UCSD-AML1 (cell line): Measurements from ENCODE around the gene PREB.
"Not testable (repeated sequence)": the region's sequence is repeated elsewhere in the genome, so short reads cannot be mapped to it uniquely, and the experiment has no call there.

ENCODE experiments used
- DNase-seq: peaks from one replicate; lab custom pipeline; 2025; ENCODE audit not compliant: unreplicated experiment; lab: John Stamatoyannopoulos, UW

Gene PREB

DNA sequence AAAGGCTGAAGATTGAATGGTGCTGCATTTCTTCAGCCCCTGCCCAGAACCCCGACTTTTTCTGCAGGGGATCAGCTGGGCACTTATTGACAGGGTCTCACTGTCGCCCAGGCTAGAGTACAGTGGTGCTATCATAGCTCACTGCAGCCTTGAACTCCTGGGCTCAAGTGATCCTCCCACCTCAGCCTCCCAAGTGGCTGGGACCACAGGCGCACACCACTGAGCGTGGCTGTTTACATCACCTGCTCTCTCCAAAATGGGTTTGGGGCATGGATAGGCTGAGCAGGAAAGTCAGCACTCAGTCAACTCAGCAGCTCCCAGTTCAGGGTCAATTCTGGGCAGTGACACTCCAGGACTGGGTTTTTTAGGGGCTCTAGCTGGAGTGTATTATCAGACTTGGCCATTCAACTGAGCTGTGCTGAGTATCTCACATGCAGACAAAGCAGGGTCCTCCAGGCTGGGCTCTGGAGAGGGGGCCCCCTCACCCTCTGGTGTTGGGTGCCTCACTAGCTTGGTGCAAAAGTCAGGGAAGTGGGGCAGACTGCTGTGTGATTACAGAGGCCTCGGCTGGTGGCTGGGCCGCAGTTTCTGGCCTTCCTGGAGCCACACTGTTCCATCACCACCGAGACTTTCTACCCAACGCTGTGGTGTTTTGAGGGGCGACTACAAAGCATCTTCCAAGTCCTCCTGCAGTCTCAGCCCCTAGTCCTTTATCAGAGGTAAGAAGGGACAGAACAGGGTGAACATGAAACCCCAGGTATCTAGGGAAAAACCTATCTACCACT lies 6.4 kb downstream of the PREB start:
- no peak for DNase-seq

DNA sequence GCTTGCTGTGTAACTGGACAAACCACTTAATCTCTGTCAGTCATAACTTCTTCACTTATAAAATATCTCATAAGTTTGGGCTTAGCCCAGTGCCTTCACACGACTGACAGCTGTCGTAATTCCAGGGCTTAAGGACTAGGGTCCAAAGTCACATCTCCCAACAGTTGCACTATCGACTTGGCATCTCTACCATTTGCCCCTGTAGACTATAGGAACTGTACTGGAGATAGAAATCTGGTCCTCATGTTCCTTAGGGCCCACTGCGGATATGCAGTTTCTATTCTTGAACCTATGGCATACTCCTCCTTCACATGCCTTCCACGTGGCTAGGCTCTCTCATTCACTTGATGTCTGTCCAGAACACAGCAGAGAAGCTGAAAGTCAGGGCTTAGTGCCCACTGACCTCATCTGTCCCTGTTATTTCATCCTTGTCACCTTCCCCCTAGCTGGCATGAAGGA lies 8.2 kb downstream of the PREB start:
- no peak for DNase-seq

DNA sequence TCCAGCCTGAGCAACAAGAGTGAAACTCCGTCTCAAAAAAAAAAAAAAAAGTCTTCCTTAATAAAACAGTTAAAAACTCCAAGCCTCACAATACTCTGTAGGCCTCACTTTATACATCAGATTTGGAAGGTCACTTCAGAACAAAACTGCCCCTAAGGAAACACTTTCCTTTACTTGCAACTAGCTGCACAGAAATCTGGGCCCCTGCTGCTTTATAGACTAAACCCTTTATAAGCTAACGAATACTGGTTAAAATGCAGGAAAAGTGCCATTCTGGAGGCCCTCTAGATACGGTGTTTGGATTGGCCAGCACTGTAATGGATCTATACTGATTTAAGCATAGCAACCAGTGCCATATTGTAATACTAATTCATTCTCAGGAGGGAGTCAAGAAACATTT lies 9.3 kb downstream of the PREB start:
- no peak for DNase-seq

DNA sequence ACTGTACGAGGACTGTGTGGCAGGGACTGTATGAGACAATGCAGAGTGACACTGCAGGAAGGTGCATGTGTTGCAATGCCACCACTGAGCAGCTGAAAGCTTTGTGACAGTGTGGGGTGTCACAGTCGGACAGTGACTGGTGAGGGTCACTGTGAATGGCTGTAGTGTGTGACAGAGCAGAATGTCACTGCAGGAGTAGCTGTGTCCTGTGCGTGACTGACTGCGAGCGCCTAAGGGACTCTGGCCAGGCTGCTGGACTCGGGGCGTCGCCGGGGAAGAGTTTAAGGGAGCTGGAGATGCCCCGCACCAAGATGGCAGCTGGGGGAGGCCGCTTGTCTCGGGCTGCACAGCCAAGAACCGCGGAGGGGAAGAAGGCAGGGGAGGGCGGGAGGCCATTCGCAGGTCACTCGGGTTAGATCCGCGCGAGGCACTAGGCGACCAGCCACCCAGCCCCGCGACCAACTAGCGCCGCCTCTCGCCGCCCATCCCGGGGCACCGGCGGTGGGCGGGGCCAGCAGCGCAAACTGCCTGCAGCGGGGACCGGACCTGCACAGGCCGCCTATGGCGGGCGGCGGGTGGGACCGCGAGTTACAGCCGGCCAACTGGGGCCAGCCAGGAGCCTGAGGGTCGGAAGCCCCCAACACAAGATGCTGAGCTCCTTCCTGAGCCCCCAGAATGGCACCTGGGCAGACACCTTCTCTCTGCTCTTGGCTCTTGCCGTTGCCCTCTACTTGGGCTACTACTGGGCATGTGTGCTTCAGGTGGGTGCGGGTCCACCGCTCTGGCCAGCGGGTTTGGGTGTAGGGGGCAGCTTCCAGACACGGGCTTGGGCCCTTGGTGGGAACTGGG lies 10.9 kb downstream of the PREB start, which contains the start of gene ABHD1:
ABHD1 (plus strand) TSS at position 514 of the 849 bp plus-strand sequence; CDS start at position 648, 134 bp downstream.
- peak; percentile 34 for DNase-seq

DNA sequence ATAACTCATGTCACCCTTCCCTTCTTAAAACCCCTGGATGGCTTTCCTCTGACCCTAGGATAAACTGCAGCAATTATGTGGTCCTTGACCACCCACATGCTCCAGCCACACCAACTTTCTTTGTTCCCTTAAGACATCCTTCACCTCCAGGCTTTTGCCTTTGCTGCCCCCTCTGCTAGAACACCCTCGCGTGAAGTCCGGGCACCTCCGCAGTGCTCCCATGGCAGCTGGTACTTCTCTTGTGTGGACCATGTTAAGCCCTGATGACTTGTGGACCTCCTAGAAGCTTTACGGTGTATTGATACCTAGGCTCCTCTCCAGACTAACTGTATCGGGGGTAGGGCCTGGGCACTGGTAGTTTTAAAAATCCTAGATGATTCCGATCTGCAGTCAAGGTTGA lies 11.6 kb downstream of the PREB start:
- DNase-seq: no peak

DNA sequence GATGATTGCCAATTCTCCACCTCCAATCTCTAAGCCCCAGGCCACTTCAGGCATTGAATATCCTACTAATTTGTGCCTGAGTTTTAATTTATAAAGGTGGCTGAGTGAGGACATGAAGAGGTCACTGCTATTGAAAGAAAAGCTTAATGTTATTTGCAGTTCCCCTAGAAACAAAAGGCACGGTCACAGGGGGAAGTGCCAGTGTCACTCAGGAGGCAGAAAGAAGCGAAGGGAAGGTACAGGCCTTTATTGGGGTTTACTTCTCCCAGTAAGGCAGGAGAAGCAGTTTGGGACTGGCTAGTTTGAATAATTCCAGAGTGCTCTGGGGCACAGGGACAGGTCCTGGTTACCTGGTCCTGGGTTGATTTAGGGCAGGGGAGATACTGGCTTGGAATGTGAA lies 12.5 kb downstream of the PREB start:
- no peak for DNase-seq

DNA sequence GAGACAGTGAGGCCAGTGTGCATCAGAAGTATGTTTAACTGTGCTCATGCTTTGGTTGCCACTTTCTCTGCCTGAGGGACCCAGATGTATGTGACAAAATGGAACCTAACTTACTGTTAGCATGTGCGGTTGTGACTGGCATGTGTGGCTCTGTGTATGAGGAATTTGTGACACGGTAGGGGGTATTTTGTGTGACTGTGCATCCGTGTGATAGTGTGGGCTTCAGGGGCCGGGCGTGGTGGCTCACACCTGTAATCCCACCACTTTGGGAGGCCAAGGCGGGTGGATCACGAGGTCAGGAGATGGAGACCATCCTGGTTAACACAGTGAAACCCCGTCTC lies 15.1 kb downstream of the PREB start:
- not testable (repeated sequence) for DNase-seq

DNA sequence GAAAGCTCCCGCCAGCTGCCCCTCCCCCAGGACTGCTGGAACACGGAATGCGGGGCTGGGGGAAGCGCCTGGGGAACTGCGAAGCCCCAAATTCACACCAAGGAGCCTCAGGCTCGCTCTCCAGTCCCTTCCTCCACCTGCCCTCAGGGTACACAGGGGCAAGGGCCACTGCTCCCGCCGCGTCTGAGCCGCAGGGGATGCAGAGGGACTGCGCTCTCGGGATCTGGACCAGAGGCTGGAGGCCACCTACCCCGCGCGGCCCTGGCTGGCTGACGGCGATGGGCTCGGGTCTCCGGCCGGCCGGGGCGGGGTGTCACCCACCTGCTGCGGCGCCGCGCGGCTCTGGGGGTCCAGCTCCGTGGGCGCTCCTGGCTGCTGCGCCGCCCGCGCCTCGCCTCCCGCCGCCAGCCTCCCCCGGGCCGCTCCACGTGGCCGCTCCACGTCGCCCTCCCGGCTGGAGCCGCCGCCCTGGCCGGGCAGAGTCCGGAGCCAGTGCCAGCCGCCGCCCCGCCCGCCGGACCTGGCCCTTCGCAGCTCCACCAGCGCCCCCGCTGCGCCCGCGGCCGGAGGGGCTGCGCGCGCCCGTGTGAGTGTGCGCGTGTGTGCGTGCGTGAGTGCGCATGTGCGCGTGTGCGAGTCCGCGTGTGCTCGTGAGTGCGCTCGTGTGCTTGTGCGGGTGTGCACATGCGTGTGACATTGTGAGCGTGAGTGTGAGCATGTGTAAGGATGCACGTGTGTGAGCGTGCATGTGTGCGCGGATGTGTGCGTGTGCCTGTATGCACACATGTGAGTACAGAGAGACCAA lies 15.7 kb downstream of the PREB start, which contains the start of gene CGREF1:
CGREF1 (minus strand) TSS at position 604 of the 805 bp plus-strand sequence. CDS start 14,762 bp downstream, outside the sequence.
- no peak for DNase-seq

DNA sequence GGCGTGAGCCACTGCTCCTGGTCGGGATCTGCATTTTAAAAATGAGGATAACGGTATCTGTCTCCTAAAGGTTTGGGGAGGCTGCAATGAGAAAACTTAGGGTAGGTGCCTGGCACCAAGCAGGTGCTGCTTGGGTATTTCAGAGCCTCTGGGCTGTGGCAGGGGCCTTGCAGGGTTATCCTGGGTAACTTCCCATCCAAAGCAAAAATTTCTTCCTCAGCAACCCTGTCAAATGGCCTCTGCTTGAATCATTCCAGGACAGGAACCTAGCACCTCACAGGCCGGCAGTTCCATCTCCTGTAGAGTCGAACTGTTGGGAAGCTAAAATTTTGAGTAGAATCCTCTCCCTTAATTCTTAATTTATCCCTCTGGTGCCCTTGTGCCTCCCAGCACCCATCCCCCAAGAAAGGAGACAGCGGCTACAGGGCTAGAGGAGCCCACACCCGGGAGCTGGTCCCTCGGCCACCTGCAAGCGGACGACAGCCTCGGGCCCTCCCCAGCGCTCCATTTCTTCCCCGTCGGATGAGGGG lies 16.4 kb downstream of the PREB start:
- DNase-seq: no peak

DNA sequence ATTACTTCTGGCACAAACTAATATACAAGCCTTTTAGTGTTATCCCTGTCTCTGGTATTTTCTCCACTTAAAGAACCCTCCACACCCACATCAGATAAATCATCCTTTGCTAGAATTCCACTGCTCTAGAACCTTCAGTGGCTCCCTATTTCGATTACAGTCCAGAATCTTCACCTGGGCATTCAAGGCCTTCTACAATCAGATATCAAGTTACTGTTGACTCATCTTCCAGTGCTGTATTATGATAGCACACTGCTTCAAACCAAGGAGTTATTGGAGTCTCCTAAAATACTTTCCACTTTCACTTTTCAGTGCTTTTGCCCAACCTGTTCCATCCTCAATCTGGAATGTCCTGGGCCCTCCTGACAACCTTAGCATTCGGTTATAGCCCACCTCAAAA lies 18.9 kb downstream of the PREB start:
- no peak for DNase-seq

DNA sequence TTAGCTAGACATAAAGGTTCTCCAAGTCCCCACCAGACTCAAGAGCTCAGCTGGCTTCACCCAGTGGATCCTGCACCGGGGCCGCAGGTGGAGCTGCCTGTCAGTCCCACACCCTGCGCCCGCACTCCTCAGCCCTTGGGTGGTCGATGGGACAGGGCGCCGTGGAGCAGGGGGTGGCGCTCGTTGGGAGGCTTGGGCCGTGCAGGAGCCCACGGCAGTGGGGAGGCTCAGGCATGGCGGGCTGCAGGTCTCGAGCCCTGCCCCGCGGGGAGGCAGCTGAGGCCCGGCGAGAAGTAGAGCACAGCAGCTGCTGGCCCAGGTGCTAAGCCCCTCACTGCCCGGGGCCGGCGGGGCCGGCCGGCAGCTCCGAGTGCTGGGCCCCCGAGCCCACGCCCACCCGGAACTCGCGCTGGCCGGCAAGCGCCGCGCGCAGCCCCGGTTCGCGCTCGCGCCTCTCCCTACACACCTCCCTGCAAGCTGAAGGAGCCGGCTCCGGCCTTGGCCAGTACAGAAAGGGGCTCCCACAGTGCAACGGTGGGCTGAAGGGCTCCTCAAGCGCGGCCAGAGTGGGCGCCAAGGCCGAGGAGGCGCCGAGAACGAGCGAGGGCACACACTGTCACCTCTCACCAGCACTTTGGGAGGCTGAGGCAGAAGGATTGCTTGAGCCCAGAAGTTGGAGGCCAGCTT lies 22.9 kb downstream of the PREB start:
- DNase-seq: not testable (repeated sequence)

DNA sequence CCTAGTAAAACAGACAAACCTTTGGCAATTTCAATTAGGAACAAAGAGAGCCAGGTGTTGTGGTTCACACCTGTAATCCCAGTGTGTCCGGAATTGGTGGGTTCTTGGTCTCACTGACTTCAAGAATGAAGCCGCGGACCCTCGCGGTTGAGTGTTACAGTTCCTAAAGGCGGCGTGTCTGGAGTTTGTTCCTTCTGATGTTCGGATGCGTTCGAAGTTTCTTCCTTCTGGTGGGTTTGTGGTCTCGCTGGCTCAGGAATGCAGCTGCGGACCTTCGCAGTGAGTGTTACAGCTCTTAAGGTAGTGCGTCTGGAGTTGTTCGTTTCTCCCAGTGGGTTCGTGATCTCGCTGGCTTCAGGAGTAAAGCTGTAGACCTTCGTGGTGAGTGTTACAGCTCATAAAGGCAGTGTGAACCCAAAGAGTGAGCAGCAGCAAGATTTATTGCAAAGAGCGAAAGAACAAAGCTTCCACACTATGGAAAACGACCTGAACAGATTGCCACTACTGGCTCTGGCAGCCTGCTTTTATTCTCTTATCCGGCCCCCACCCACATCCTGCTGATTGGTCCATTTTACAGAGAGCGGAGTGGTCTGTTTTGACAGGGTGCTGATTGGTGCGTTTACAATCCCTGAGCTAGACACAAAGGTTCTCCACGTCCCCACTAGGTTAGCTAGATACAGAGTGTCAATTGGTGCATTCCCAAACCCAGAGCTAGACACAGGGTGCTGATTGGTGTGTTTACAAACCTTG lies 23.7 kb downstream of the PREB start:
- DNase-seq: not testable (repeated sequence)

DNA sequence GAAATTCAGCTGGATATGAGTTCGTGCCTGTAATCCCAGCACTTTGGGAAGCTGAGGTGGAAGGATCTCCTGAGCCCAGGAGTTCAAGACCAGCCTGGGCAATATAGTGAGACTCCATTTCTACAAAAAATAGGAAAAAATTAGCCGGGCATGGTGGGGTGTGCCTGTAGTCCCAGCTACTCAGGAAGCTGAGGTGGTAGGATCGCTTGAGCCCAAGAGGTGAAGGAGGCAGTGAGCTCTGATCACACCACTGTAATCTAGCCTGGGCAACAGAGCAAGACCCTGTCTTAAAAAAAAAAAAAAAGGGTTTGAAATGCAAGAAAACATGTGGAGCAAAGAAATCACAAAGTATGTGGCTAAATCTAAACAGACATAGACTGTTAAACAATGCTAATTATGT lies 25.4 kb downstream of the PREB start:
- no peak for DNase-seq

DNA sequence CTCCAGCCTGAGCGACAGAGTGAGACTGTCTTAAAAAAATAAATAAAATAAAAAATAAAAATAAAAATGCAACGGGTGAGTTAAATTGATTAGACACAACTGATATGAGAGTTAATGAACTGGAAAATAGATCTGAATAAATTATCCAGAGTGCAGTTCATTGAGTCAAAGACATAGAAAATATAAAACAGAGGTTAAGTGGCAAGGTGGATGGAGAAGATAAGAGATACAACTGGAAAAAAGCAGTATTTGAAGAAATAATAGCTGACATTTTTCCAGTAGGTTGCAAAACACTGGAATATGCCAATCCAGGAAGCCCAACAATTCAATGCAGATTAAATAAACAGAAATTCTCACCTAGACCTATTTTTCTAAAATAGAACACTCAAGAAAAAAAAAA lies 26.2 kb downstream of the PREB start:
- no peak for DNase-seq

DNA sequence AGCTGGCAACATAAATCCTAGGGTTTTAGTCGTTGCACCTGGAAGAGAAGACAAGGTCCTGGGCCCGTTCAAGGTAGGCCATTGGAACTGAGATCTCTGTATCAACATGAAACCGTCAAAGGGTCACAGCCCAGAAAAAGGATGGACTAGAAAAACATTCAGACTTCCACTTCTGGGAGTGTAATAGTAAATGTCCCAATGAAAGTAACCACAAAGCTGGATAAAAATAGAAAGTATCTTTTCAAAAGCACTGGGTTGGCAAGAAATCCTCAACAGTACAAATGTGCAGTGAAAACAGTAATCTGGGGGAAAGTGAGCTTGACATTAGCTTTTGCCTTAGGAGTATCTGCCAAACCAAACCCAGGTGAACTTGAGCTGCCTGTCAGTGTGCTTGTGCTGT lies 28.5 kb downstream of the PREB start:
- DNase-seq: no peak

DNA sequence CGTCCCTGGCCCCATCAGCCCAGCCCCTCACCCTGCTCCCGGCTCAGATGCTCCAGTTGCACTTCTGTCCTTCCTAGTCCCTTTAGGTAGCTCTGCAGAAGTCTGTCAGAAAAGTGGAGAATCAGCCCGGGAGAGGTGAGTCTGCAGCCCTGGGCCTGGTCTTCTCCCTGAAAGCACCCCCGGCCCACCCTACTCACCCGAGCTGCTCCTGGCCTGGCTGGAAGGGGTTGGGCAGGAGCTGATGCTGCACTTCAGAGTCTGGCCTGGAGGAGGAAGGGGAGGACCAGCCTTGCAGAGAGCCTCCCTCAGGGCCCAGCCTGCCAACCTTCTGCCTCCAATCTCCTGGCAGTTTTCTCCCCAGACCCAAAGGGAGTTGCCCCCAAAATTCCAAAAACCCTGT lies 32.1 kb downstream of the PREB start:
- DNase-seq: no peak

DNA sequence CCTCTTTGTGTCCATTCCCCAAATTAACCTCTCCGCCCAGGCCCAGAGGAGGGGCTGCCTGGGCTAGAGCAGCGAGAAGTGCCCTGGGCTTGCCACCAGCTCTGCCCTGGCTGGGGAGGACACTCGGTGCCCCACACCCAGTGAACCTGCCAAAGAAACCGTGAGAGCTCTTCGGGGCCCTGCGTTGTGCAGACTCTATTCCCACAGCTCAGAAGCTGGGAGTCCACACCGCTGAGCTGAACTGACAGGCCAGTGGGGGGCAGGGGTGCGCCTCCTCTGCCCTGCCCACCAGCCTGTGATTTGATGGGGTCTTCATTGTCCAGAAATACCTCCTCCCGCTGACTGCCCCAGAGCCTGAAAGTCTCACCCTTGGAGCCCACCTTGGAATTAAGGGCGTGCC lies 34.4 kb downstream of the PREB start:
- DNase-seq: no peak

DNA sequence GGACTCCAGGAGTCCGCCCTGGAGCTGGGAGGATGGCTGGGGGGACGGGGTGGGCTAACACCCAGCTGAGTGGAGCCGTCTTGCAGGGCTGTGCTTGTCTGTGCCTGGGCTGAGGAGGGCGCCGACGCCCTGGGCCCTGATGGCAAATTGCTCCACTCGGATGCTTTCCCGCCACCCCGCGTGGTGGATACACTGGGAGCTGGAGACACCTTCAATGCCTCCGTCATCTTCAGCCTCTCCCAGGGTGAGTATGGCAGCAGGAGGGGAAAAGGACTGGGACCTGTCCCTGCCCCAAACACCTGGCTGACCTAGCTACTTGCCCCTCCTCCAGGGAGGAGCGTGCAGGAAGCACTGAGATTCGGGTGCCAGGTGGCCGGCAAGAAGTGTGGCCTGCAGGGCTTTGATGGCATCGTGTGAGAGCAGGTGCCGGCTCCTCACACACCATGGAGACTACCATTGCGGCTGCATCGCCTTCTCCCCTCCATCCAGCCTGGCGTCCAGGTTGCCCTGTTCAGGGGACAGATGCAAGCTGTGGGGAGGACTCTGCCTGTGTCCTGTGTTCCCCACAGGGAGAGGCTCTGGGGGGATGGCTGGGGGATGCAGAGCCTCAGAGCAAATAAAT lies 35.0 kb downstream of the PREB start:
- no peak for DNase-seq

DNA sequence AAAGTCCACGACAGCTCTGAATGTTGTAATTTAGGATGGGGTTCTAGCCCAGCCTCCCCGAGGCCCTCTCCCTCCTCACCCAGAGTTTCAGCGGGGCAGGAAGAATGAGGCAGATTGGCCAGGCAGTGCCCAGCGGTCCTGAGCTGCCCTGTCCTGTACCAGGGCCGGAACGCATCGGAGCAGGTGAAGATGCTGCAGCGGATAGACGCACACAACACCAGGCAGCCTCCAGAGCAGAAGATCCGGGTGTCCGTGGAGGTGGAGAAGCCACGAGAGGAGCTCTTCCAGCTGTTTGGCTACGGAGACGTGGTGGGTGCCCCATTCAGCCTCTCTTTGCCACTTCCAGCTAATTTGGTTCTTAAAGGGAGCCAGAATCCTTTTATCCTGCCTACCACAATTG lies 37.1 kb downstream of the PREB start:
- DNase-seq: no peak
